GM12878 (cell line): ENCODE data around the gene PYGB. TPM values are rescaled to one million over a fixed set of nuclear protein-coding genes. Genes with fewer than 3 reads are reported as not detected.

ENCODE experiments used
- ATAC-seq: fragments of 200-7000 bp; cut with Tn5 transposase; 3 replicates; pipeline ENCODE4 v1.9.1; 2020; ENCODE audit warnings: mild to moderate bottlenecking, moderate library complexity
- BruUV-seq: library from RNA; stranded (reverse); fragments of 400-500 nt; replicated peaks from 2 replicates; lab custom pipeline; 2021; lab: Mats Ljungman, UMichigan
- CTCF ChIA-PET: fragments of 300-600 bp; sonication (Branson Sonifier 250); formaldehyde crosslinking; extraction: SDS; loops from one replicate; lab custom pipeline; 2021; ENCODE audit warnings: inconsistent platforms; lab: Yijun Ruan, JAX
- POLR2A ChIA-PET: fragments of 350-600 bp; formaldehyde crosslinking; extraction: SDS; loops from one replicate; lab custom pipeline; 2021; ENCODE audit warnings: inconsistent platforms; lab: Charles Lee
- RAD21 ChIA-PET: fragments of 300-600 bp; sonication (Branson Sonifier 250); formaldehyde crosslinking; loops from one replicate; lab custom pipeline; 2023; ENCODE audit warnings: antibody characterized with exemption; ENCODE audit not compliant: unreplicated experiment; lab: Charles Lee
- SMC1A ChIA-PET: fragments of 300-600 bp; sonication (Branson Sonifier 250); formaldehyde crosslinking; loops from one replicate; lab custom pipeline; 2023; ENCODE audit not compliant: unreplicated experiment, uncharacterized antibody; lab: Charles Lee
- DNase-seq: peaks from one replicate; pipeline ENCODE4 v3.0.0-alpha.2; 2011; ENCODE audit warnings: low read depth, low spot score
- FAIRE-seq: peaks from 3 replicates; lab custom pipeline; 2011; peaks lifted over from hg19 to GRCh38; lab: Jason Lieb, UNC
- H2AFZ ChIP-seq: 2 replicates; pipeline ENCODE4 v1.6.0; 2011; ENCODE audit warnings: low read depth, low read length, control low read depth; ENCODE audit not compliant: control insufficient read depth
- H3K27ac ChIP-seq: 2 replicates; pipeline ENCODE4 v1.5.1; 2011; ENCODE audit warnings: control low read depth; ENCODE audit not compliant: control insufficient read depth, insufficient read depth
- H3K27me3 ChIP-seq, 2 experiments: replicated peaks in 1 of 2; 2 replicates each; pipeline versions ENCODE4 v1.6.0 to v1.6.1; 2011; ENCODE audit warnings: low read length in 1 of 2; ENCODE audit not compliant: control insufficient read depth in 2 of 2, insufficient read depth in 2 of 2
- H3K36me3 ChIP-seq, 2 experiments: 2 replicates each; pipeline ENCODE4 v1.5.1; 2011; ENCODE audit warnings: low read length in 1 of 2; ENCODE audit not compliant: control insufficient read depth in 2 of 2, insufficient read depth in 2 of 2
- H3K4me1 ChIP-seq: 2 replicates; pipeline ENCODE4 v1.6.1; 2011; ENCODE audit warnings: mild to moderate bottlenecking, low read length, moderate library complexity, mixed read lengths; ENCODE audit not compliant: control insufficient read depth, insufficient read depth
- H3K4me2 ChIP-seq: 2 replicates; pipeline ENCODE4 v1.6.0; 2011; ENCODE audit warnings: control low read depth; ENCODE audit not compliant: control insufficient read depth, insufficient read depth
- H3K4me3 ChIP-seq: fragments of 200-600 bp; sonication (generic); 2 replicates; pipeline ENCODE4 v1.5.1; 2016
- H3K79me2 ChIP-seq: 2 replicates; pipeline ENCODE4 v1.6.0; 2011; ENCODE audit warnings: low read length; ENCODE audit not compliant: control insufficient read depth, insufficient read depth
- H3K9ac ChIP-seq: 2 replicates; pipeline ENCODE4 v1.8.0; 2011; ENCODE audit warnings: low read length, control low read depth, mixed read lengths; ENCODE audit not compliant: control insufficient read depth, insufficient read depth
- H3K9me3 ChIP-seq: replicated peaks from 3 replicates; pipeline ENCODE4 v1.5.1; 2011; ENCODE audit warnings: mild to moderate bottlenecking, low read length; ENCODE audit not compliant: control insufficient read depth, insufficient read depth
- H4K20me1 ChIP-seq: 2 replicates; pipeline ENCODE4 v1.6.0; 2011; ENCODE audit not compliant: control insufficient read depth, insufficient read depth
- ATF2 ChIP-seq: IDR thresholded peaks from 2 replicates; pipeline ENCODE4 v1.6.1; 2012; ENCODE audit warnings: low read length, inconsistent platforms
- BHLHE40 ChIP-seq, 2 experiments: fragments of 450-650 bp in 1 of 2; IDR thresholded peaks; 2 replicates each; pipeline ENCODE4 v1.6.1; 2011 to 2017; ENCODE audit warnings: low read depth in 2 of 2, borderline replicate concordance in 1 of 2, improper control_type of control experiment in 1 of 2, low read length in 1 of 2, mild to moderate bottlenecking in 1 of 2
- DPF2 ChIP-seq: fragments of 450-650 bp; IDR thresholded peaks from 2 replicates; pipeline ENCODE4 v1.6.1; 2017; ENCODE audit warnings: mild to moderate bottlenecking
- EZH2 ChIP-seq: IDR thresholded peaks from 2 replicates; pipeline ENCODE4 v1.6.1; 2012; ENCODE audit warnings: low read depth, mild to moderate bottlenecking, control low read depth, inconsistent platforms, low read length, borderline replicate concordance; ENCODE audit not compliant: control insufficient read depth
- HCFC1 ChIP-seq: fragments of 150-350 bp; IDR thresholded peaks from 2 replicates; pipeline ENCODE4 v1.6.1; 2014; ENCODE audit warnings: low read length
- HDAC6 ChIP-seq: fragments of 200-600 bp; sonication (generic); IDR thresholded peaks from one replicate; pipeline ENCODE4 v1.8.0; 2017; ENCODE audit warnings: antibody characterized with exemption; ENCODE audit not compliant: unreplicated experiment
- HDGF ChIP-seq: fragments of 450-650 bp; IDR thresholded peaks from 2 replicates; pipeline ENCODE4 v1.6.1; 2016; ENCODE audit warnings: antibody characterized with exemption
- HSF1 ChIP-seq: fragments of 150-350 bp; IDR thresholded peaks from 2 replicates; pipeline ENCODE4 v1.6.1; 2014; ENCODE audit warnings: mild to moderate bottlenecking, low read depth, low read length
- IKZF2 ChIP-seq, 2 experiments: fragments of 450-650 bp; IDR thresholded peaks; 2 replicates each; pipeline ENCODE4 v1.6.1; 2017; ENCODE audit warnings: mild to moderate bottlenecking in 2 of 2, moderate library complexity in 2 of 2
- MAX ChIP-seq: IDR thresholded peaks from 2 replicates; pipeline ENCODE4 v1.6.1; 2012; ENCODE audit warnings: low read depth, low read length, improper control_type of control experiment
- NFYA ChIP-seq: IDR thresholded peaks from 2 replicates; pipeline ENCODE4 v1.6.1; 2011; ENCODE audit warnings: low read depth, mild to moderate bottlenecking, low read length, improper control_type of control experiment, borderline replicate concordance
- NFYB ChIP-seq: IDR thresholded peaks from 2 replicates; pipeline ENCODE4 v1.6.1; 2011; ENCODE audit warnings: low read depth, mild to moderate bottlenecking, low read length, improper control_type of control experiment, moderate library complexity; ENCODE audit not compliant: insufficient read depth
- SMAD1 ChIP-seq: fragments of 450-650 bp; IDR thresholded peaks from 2 replicates; pipeline ENCODE4 v1.6.1; 2018; ENCODE audit warnings: mild to moderate bottlenecking, low read depth; ENCODE audit not compliant: partially characterized antibody
- SMC3 ChIP-seq: IDR thresholded peaks from 2 replicates; pipeline ENCODE4 v1.6.1; 2011; ENCODE audit warnings: low read length, improper control_type of control experiment, borderline replicate concordance
- SPI1 ChIP-seq: IDR thresholded peaks from 2 replicates; pipeline ENCODE4 v1.6.1; 2011; ENCODE audit warnings: low read depth, mild to moderate bottlenecking, low read length, moderate library complexity, borderline replicate concordance; ENCODE audit not compliant: insufficient read depth
- SUPT20H ChIP-seq: IDR thresholded peaks from 2 replicates; pipeline ENCODE4 v1.6.1; 2011; ENCODE audit warnings: low read depth, mild to moderate bottlenecking, low read length, moderate library complexity, borderline replicate concordance; ENCODE audit not compliant: control insufficient read depth
- TCF12 ChIP-seq: IDR thresholded peaks from 2 replicates; pipeline ENCODE4 v1.6.1; 2011; ENCODE audit warnings: low read depth, mild to moderate bottlenecking, low read length
- ZNF24 ChIP-seq: fragments of 450-650 bp; IDR thresholded peaks from 2 replicates; pipeline ENCODE4 v1.6.1; 2017; ENCODE audit warnings: antibody characterized with exemption, mild to moderate bottlenecking
- ZNF384 ChIP-seq: IDR thresholded peaks from 2 replicates; pipeline ENCODE4 v1.6.1; 2012; ENCODE audit warnings: low read depth, mild to moderate bottlenecking, low read length, improper control_type of control experiment, borderline replicate concordance
- ZZZ3 ChIP-seq: IDR thresholded peaks from 2 replicates; pipeline ENCODE4 v1.6.1; 2011; ENCODE audit warnings: low read depth; ENCODE audit not compliant: control insufficient read depth, insufficient read length
- WGBS: methylation state at CpG from one replicate; pipeline ENCODE4 v1.1.6; 2016; ENCODE audit warnings: low lambda C conversion rate; ENCODE audit not compliant: insufficient replicate concordance, insufficient coverage; ENCODE audit errors: missing lambda C conversion rate; 5-methylcytosine and 5-hydroxymethylcytosine counted together
- in situ Hi-C: fragments of 300-500 bp; cut with MboI; formaldehyde crosslinking; loops from 9 replicates; pipeline ENCODE4 v1.14.3; 2018; ENCODE audit warnings: mixed read lengths
- intact Hi-C: fragments of 100-400 bp; cut with micrococcal nuclease; formaldehyde crosslinking; loops from one replicate; pipeline ENCODE4 v1.14.2; 2022; ENCODE audit not compliant: unreplicated experiment
- polyA plus RNA-seq, 11 experiments: library from polyadenylated mRNA; depleted of rRNA in 4 of 11; unstranded in 6 of 11; stranded (reverse) in 5 of 11; fragments of >200 nt; fragmentation: Nextera tagmentation in 4 of 11; fragmentation: Illumina TruSeq in 1 of 11; extraction: Ambion mirVana in 4 of 11; extraction: Trizol in 1 of 11; gene quantifications; 1 replicate in 1 of 11; 2 replicates in 10 of 11; pipeline versions ENCODE4 v1.2.1 to v1.2.3, GENCODE V29; 2011 to 2016; ENCODE audit warnings: inconsistent platforms in 2 of 11, missing spikeins in 2 of 11, low read depth in 1 of 11
- total RNA-seq, 4 experiments: library from RNA; depleted of rRNA in 3 of 4; stranded (reverse); fragments of >200 nt in 3 of 4; fragmentation: Illumina TruSeq in 1 of 4; extraction: Trizol in 1 of 4; gene quantifications; 2 replicates each; pipeline versions ENCODE4 v1.2.1 to v1.2.3, GENCODE V29; 2013 to 2021

Gene PYGB
- total and polyA plus RNA-seq, 10 of the 15 experiments (the other 5 are each of a cell fraction or from before 2014, with no cell fraction given) = 0.34 to 33.5 (median 21.8) TPM

GRCh38 chr20:25288291-25289181 is 40.7 kb downstream of the PYGB start:
- SMC1A ChIA-PET = no interaction called here
- no peaks in the 10 kb centered on the region for H3K9me3 ChIP-seq
- intact Hi-C loops (loop anchor here (5.0 kb wide), 1 partner anchor 291 kb away; no protein-coding TSS in a partner anchor), in situ Hi-C loops (no loop called here)
- ATAC-seq (peak; percentile 98), FAIRE-seq (peak; percentile 65), DNase-seq (peak; percentile 51)
- H3K27me3 ChIP-seq = no peaks in the 10 kb centered on the region
- H3K4me1 ChIP-seq = peaks cover 15% of the 10 kb centered on the region
- H3K36me3 ChIP-seq = peaks cover 12 to 28% of the 10 kb centered on the region in 2 experiments; a peak in 3 of 4 replicates
- no peak overlapping the region for H3K4me3 ChIP-seq
- H3K79me2 ChIP-seq = no peaks in the 10 kb centered on the region
- H3K27ac ChIP-seq = peak overlapping the region; percentile 52
- peak overlapping the region; percentile 60; the same call in 1 of the 2 replicates for H3K4me2 ChIP-seq
- CTCF ChIA-PET = interaction anchor here (0.7 to 2.8 kb wide), 2 partner anchors 39 to 110 kb away, joined by 3 to 12 read pairs; no protein-coding TSS in a partner anchor
- POLR2A ChIA-PET = interaction anchor here (1.1 kb wide), 1 partner anchor 42 kb away, joined by 5 read pairs; no protein-coding TSS in a partner anchor
- no TSS peak for BruUV-seq
- WGBS = 74% methylated on average over 22 of the region's 22 CpGs
- no peak overlapping the region for H3K9ac ChIP-seq
- no peaks in the 10 kb centered on the region; the same call in 1 of the 2 replicates for H4K20me1 ChIP-seq
- no peak overlapping the region for H2AFZ ChIP-seq
- RAD21 ChIA-PET = interaction anchor here (0.9 to 1.8 kb wide), 3 partner anchors 42 to 111 kb away, joined by 3 to 4 read pairs (median 3); no protein-coding TSS in a partner anchor
- TF ChIP-seq NFYB (no peak), NFYA (no peak), HDAC6 (no peak), IKZF2 (IDR thresholded peaks at IDR 0.05) (peak; percentile 44 to 53; a peak in 2 of 4 replicates), SPI1 (peak; percentile 92), DPF2 (peak; percentile 89), ATF2 (peak; percentile 63), ZNF384 (no peak), BHLHE40 (IDR thresholded peaks at IDR 0.05; ENCODE audit: borderline replicate concordance in 1 of 2, low read depth in 2 of 2, low read length in 1 of 2) (peak; percentile 85 to 92), SUPT20H (no peak), TCF12 (peak; percentile 79; the same call in 1 of the 2 replicates), HSF1 (no peak), MAX (no peak), ZNF24 (no peak), ZZZ3 (no peak), SMC3 (no peak), HDGF (no peak), SMAD1 (no peak), EZH2 (no peak), HCFC1 (no peak)
